ENCODE measurements around the gene RLN3. TPM values are rescaled to one million over a fixed set of nuclear protein-coding genes. Genes with fewer than 3 reads are reported as not detected.
A peak's percentile ranks its signal among the peaks of the same experiment; 100 is the strongest.

The RLN3 gene
- total and polyA plus RNA-seq, 10 of the 15 experiments (the other 5 are each of a cell fraction or from before 2014, with no cell fraction given) = not detected

DNA sequence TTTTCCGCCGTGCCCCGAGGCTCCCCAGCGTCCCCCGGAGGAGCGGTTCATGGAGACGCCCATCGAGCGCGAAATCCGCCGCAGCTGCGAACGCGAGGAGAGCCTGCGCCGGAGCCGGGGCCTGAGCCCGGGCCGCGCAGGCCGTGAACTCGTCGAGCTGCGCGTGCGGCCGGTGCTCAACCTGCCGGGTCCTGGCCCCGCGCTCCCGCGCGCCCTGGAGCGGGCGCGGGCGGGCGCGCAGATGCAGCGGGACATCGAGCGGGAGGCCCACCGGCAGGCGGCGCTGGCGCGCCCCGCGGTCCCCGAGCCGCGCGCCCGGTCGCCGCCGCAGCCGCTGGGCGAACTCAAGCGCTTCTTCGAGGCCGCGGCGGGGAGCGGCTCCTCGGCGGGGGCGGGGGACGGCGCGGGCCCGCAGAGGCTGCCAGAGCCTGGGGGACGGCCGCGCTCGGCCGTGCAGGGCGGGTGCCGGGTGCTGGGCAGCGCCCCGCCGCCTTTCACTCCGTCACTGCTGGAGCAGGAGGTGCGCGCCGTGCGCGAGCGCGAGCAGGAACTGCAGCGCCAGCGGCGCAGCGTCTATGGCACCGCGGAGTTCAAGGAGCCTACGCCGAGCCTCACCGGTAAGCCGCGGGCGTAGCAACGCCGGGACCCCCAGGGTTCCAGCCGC, 45.4 kb downstream of the RLN3 start (continued):
- TF ChIP-seq, protein P1, sequence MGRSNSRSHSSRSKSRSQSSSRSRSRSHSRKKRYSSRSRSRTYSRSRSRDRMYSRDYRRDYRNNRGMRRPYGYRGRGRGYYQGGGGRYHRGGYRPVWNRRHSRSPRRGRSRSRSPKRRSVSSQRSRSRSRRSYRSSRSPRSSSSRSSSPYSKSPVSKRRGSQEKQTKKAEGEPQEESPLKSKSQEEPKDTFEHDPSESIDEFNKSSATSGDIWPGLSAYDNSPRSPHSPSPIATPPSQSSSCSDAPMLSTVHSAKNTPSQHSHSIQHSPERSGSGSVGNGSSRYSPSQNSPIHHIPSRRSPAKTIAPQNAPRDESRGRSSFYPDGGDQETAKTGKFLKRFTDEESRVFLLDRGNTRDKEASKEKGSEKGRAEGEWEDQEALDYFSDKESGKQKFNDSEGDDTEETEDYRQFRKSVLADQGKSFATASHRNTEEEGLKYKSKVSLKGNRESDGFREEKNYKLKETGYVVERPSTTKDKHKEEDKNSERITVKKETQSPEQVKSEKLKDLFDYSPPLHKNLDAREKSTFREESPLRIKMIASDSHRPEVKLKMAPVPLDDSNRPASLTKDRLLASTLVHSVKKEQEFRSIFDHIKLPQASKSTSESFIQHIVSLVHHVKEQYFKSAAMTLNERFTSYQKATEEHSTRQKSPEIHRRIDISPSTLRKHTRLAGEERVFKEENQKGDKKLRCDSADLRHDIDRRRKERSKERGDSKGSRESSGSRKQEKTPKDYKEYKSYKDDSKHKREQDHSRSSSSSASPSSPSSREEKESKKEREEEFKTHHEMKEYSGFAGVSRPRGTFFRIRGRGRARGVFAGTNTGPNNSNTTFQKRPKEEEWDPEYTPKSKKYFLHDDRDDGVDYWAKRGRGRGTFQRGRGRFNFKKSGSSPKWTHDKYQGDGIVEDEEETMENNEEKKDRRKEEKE (IDR thresholded peaks at IDR 0.05) = 0 out of 2 replicates have a peak, but pooled peaks have one; percentile 24
- TF ChIP-seq GATAD2B (conservative IDR thresholded peaks at IDR 0.05; ENCODE audit: low read depth) = peak; percentile 67
- TF ChIP-seq ZNF217 (IDR thresholded peaks at IDR 0.05) = peak; percentile 70
- peak; percentile 82 for TF ChIP-seq IKZF1 (conservative IDR thresholded peaks at IDR 0.05)
- peak; percentile 53; the same call in 1 of the 2 replicates for TF ChIP-seq DPF2 (IDR thresholded peaks at IDR 0.05)
- no peak for TF ChIP-seq NFXL1 (IDR thresholded peaks at IDR 0.05; ENCODE audit: borderline replicate concordance)
- TF ChIP-seq STAT1 (conservative IDR thresholded peaks at IDR 0.05) = no peak
- TF ChIP-seq, protein P2, sequence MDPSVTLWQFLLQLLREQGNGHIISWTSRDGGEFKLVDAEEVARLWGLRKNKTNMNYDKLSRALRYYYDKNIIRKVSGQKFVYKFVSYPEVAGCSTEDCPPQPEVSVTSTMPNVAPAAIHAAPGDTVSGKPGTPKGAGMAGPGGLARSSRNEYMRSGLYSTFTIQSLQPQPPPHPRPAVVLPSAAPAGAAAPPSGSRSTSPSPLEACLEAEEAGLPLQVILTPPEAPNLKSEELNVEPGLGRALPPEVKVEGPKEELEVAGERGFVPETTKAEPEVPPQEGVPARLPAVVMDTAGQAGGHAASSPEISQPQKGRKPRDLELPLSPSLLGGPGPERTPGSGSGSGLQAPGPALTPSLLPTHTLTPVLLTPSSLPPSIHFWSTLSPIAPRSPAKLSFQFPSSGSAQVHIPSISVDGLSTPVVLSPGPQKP (IDR thresholded peaks at IDR 0.05; ENCODE audit: low read depth, low read length) = 0 out of 2 replicates have a peak, but pooled peaks have one; percentile 25
- no peak for TF ChIP-seq CBFB (IDR thresholded peaks at IDR 0.05; ENCODE audit: low read depth)
- TF ChIP-seq CEBPB (IDR thresholded peaks at IDR 0.05; ENCODE audit: borderline replicate concordance in 1 of 2, low read depth in 2 of 2, low read length in 2 of 2) = no peak
- TF ChIP-seq ASH2L (IDR thresholded peaks at IDR 0.05; ENCODE audit: borderline replicate concordance, low read depth) = no peak
- TF ChIP-seq, protein P3, sequence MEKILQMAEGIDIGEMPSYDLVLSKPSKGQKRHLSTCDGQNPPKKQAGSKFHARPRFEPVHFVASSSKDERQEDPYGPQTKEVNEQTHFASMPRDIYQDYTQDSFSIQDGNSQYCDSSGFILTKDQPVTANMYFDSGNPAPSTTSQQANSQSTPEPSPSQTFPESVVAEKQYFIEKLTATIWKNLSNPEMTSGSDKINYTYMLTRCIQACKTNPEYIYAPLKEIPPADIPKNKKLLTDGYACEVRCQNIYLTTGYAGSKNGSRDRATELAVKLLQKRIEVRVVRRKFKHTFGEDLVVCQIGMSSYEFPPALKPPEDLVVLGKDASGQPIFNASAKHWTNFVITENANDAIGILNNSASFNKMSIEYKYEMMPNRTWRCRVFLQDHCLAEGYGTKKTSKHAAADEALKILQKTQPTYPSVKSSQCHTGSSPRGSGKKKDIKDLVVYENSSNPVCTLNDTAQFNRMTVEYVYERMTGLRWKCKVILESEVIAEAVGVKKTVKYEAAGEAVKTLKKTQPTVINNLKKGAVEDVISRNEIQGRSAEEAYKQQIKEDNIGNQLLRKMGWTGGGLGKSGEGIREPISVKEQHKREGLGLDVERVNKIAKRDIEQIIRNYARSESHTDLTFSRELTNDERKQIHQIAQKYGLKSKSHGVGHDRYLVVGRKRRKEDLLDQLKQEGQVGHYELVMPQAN (conservative IDR thresholded peaks at IDR 0.05) = peak; percentile 66; the same call in 1 of the 2 replicates
- TF ChIP-seq RAD21 (IDR thresholded peaks at IDR 0.05; ENCODE audit: insufficient read depth, low read depth, low read length) = 0 out of 2 replicates have a peak, but pooled peaks have one; percentile 13
- peak in 1 of 2 experiments; percentile 76; a peak in 2 of 4 replicates for TF ChIP-seq BHLHE40 (IDR thresholded peaks at IDR 0.05; ENCODE audit: borderline replicate concordance in 1 of 2, low read depth in 2 of 2, low read length in 1 of 2)
- no peak for TF ChIP-seq SP1 (IDR thresholded peaks at IDR 0.05; ENCODE audit: low read depth, low read length)
- TF ChIP-seq SMARCA5 (IDR thresholded peaks at IDR 0.05) = peak; percentile 99
- peak; percentile 86 for TF ChIP-seq LARP7 (IDR thresholded peaks at IDR 0.05)
- TF ChIP-seq HDAC2 (IDR thresholded peaks at IDR 0.05) = no peak
- TF ChIP-seq SUPT20H (IDR thresholded peaks at IDR 0.05; ENCODE audit: borderline replicate concordance, control insufficient read depth, low read depth, low read length) = no peak
- TF ChIP-seq HCFC1 (IDR thresholded peaks at IDR 0.05; ENCODE audit: low read length) = peak; percentile 20; the same call in 1 of the 2 replicates
- TF ChIP-seq POLR2AphosphoS2 (IDR thresholded peaks at IDR 0.05; ENCODE audit: low read depth, low read length) = no peak
- TF ChIP-seq NR2C2 (IDR thresholded peaks at IDR 0.05; ENCODE audit: borderline replicate concordance, control insufficient read depth, insufficient read length, low read depth) = no peak
- TF ChIP-seq MXI1 (IDR thresholded peaks at IDR 0.05; ENCODE audit: low read depth, low read length) = no peak
- TF ChIP-seq YY1 (IDR thresholded peaks at IDR 0.05; ENCODE audit: low read depth, low read length) = peak; percentile 53; the same call in 1 of the 2 replicates
